Adrenal gland (tissue), 12 donors: ENCODE measurements around the gene SWI5. TPM values are rescaled to one million over a fixed set of nuclear protein-coding genes. Genes with fewer than 3 reads are reported as not detected.

Experiments
- DNase-seq, 7 donors: peaks; one replicate each; pipeline ENCODE4 v3.0.0-alpha.2; 2019 to 2020
- H3K27ac ChIP-seq, 5 donors: fragments of 200-600 bp; sonication (generic) in 4 of 5; 1 replicate in 3 of 5; 2 replicates in 2 of 5; pipeline versions ENCODE4 v1.5.1 to v1.8.0; 2016 to 2020; ENCODE audit warnings: mild to moderate bottlenecking in 1 of 5
- H3K27me3 ChIP-seq: fragments of 200-600 bp; 2 replicates; pipeline ENCODE4 v1.8.0; 2021
- H3K36me3 ChIP-seq, 2 donors: fragments of 200-600 bp; replicated peaks in 1 of 2; 1 replicate in 1 of 2; 2 replicates in 1 of 2; pipeline versions ENCODE4 v1.5.1 to v1.8.0; 2018 to 2022
- H3K4me1 ChIP-seq, 2 donors: fragments of 200-600 bp; replicated peaks in 1 of 2; 1 replicate in 1 of 2; 2 replicates in 1 of 2; pipeline versions ENCODE4 v1.5.1 to v1.8.0; 2018 to 2021
- H3K4me3 ChIP-seq, 4 donors: fragments of 200-600 bp; sonication (generic) in 3 of 4; one replicate each; pipeline ENCODE4 v1.5.1; 2016 to 2018
- H3K9me3 ChIP-seq, 3 donors: fragments of 200-600 bp; sonication (generic) in 1 of 3; replicated peaks in 1 of 3; 1 replicate in 2 of 3; 2 replicates in 1 of 3; pipeline versions ENCODE4 v1.5.1 to v1.8.0; 2016 to 2021
- CTCF ChIP-seq, 6 experiments: fragments of 450-650 bp in 4 of 6; fragments of 200-600 bp in 2 of 6; sonication (generic) in 1 of 6; IDR thresholded peaks; 1 replicate in 5 of 6; 2 replicates in 1 of 6; pipeline versions ENCODE4 v1.5.1 to v1.8.0; 2016 to 2021; ENCODE audit warnings: antibody characterized with exemption in 6 of 6, mild to moderate bottlenecking in 2 of 6, moderate library complexity in 1 of 6
- POLR2A ChIP-seq, 2 donors: fragments of 450-650 bp; IDR thresholded peaks; one replicate each; pipeline ENCODE4 v1.6.1; 2017; ENCODE audit warnings: antibody characterized with exemption in 2 of 2, mild to moderate bottlenecking in 2 of 2, moderate library complexity in 1 of 2
- WGBS, 4 donors: extraction: QIAGEN DNeasy Blood & Tissue Kit in 2 of 4; methylation state at CpG; one replicate each; pipeline versions ENCODE4 v1.1.5 to v1.1.7; 2013 to 2017; 5-methylcytosine and 5-hydroxymethylcytosine counted together
- intact Hi-C, 2 donors: fragments of 100-400 bp; cut with DNase I; formaldehyde crosslinking; loops; one replicate each; pipeline versions ENCODE4 v1.14.1 to v1.15.0; 2022 to 2023
- polyA plus RNA-seq, 3 donors: library from polyadenylated mRNA; stranded (reverse); fragments of 200-250 nt in 2 of 3; fragments of 350-450 nt in 1 of 3; fragmentation: Illumina TruSeq in 1 of 3; extraction: RNeasy Lipid Tissue Mini Kit (QIAGEN cat#74804) in 1 of 3; gene quantifications; one replicate each; pipeline ENCODE4 v1.2.3, GENCODE V29; 2013 to 2014
- total RNA-seq, 9 donors: library from RNA; depleted of rRNA in 4 of 9; stranded (reverse); fragments of >200 nt in 4 of 9; fragments of 120-200 nt in 1 of 9; fragmentation: NEBNext Ultra II Directional in 1 of 9; extraction: Animal tissue kit (Norgen Biotek cat#: 25700) in 1 of 9; gene quantifications; one replicate each; pipeline versions ENCODE4 v1.1.0 to v1.2.4, GENCODE V29; 2013 to 2023
- donor health status: healthy with polysubstance abuse.
- donor health status: Bipolar disorder and iron deficiency.
- donor health status: DM: yes; HTN: yes; CAD: no.
- donor health status: DM: no; HTN: no; CAD: no.
- donor health status: DM: no; HTN: no; CAD: no.
- donor health status: DM: yes; HTN: yes; CAD: no.

SWI5 gene
- total and polyA plus RNA-seq, 12 donors = 17.7 to 58.9 (median 26.4) TPM

- no peaks in the 10 kb centered on the region for H3K36me3 ChIP-seq
- H3K4me1 ChIP-seq = peaks cover 7 to 22% of the 10 kb centered on the region in 2 donors
- peak overlapping the region in 1 of 4 donors; percentile 49 for H3K4me3 ChIP-seq
- H3K27ac ChIP-seq = peak overlapping the region in 1 of 5 donors; percentile 18
- intact Hi-C loops = no loop called here
- TF ChIP-seq POLR2A (IDR thresholded peaks at IDR 0.05) (no peak), CTCF (IDR thresholded peaks at IDR 0.05) (no peak)
- 10 to 27% (median 23%) methylated on average over 23 to 80 of the region's 81 CpGs for WGBS, 4 donors
- peak; percentile 88 to 96 (median 93) for DNase-seq
- H3K27me3 ChIP-seq = no peaks in the 10 kb centered on the region
- H3K9me3 ChIP-seq = no peaks in the 10 kb centered on the region
Observed at GRCh38 chr9:128249908-128250838, 25.9 kb upstream of the SWI5 start.

- intact Hi-C loops = no loop called here
- no peak overlapping the region for H3K27ac ChIP-seq
- peaks cover 7 to 13% of the 10 kb centered on the region in 2 donors for H3K4me1 ChIP-seq
- TF ChIP-seq POLR2A (IDR thresholded peaks at IDR 0.05) (no peak), CTCF (IDR thresholded peaks at IDR 0.05) (no peak)
- H3K27me3 ChIP-seq = no peaks in the 10 kb centered on the region
- DNase-seq = no peak
- no peaks in the 10 kb centered on the region for H3K9me3 ChIP-seq
- peak overlapping the region in 1 of 4 donors; percentile 49 for H3K4me3 ChIP-seq
- 23 to 34% (median 30%) methylated on average over 17 to 43 of the region's 43 CpGs for WGBS, 4 donors
- H3K36me3 ChIP-seq = peaks cover 0 to 1% of the 10 kb centered on the region in 2 donors
Observed at GRCh38 chr9:128250839-128251731, 25.0 kb upstream of the SWI5 start.

- no peaks in the 10 kb centered on the region for H3K27me3 ChIP-seq
- no peak for TF ChIP-seq CTCF (IDR thresholded peaks at IDR 0.05)
- no peak for TF ChIP-seq POLR2A (IDR thresholded peaks at IDR 0.05)
- 77 to 93% (median 80%) methylated on average over 3 of the region's 3 CpGs for WGBS, 4 donors
- no peaks in the 10 kb centered on the region for H3K9me3 ChIP-seq
- no peak overlapping the region for H3K27ac ChIP-seq
- peaks cover 0 to 8% of the 10 kb centered on the region in 2 donors for H3K36me3 ChIP-seq
- intact Hi-C loops = no loop called here
- H3K4me1 ChIP-seq = peaks cover 7 to 13% of the 10 kb centered on the region in 2 donors
- no peak overlapping the region for H3K4me3 ChIP-seq
- no peak for DNase-seq
Observed at GRCh38 chr9:128251732-128252100, 24.4 kb upstream of the SWI5 start.
